Measurements from ENCODE around the gene MINDY4. TPM values are rescaled to one million over a fixed set of nuclear protein-coding genes. Genes with fewer than 3 reads are reported as not detected.
A peak's percentile ranks its signal among the peaks of the same experiment; 100 is the strongest.

Gene MINDY4
- total and polyA plus RNA-seq, 2 of the 8 experiments (the other 6 are each of a cell fraction or from before 2014, with no cell fraction given): 1.3 to 3.6 TPM

GRCh38 chr7:30915005-30915601 is 143.9 kb downstream of the MINDY4 start:
- no peak for TF ChIP-seq EZH2 (IDR thresholded peaks at IDR 0.05; ENCODE audit: low read depth, low read length, severe bottlenecking)
- TF ChIP-seq YY1 (IDR thresholded peaks at IDR 0.05; ENCODE audit: low read depth, low read length): no peak
- TF ChIP-seq SAP30 (IDR thresholded peaks at IDR 0.05; ENCODE audit: insufficient read depth, insufficient replicate concordance, low read length): no peak
- TF ChIP-seq MAFK (IDR thresholded peaks at IDR 0.05; ENCODE audit: low read depth, low read length): no peak
- no peak for TF ChIP-seq JUN (IDR thresholded peaks at IDR 0.05; ENCODE audit: low read depth, low read length)
- TF ChIP-seq SP4 (IDR thresholded peaks at IDR 0.05; ENCODE audit: low read length): no peak
- TF ChIP-seq BACH1 (IDR thresholded peaks at IDR 0.05; ENCODE audit: low read length): no peak
- Histone ChIP-seq H3K27ac (ENCODE audit: low read depth, low read length) (no peak overlapping the region), H3K9ac (replicated peaks in 1 of 4; ENCODE audit: extremely low read depth in 1 of 4, low read depth in 3 of 4, low read length in 3 of 4) (no peak overlapping the region), H3K56ac (replicated peaks; ENCODE audit: insufficient read length, low read depth, low read length) (no peak overlapping the region), H2BK5ac (ENCODE audit: low read depth, low read length) (no peak overlapping the region), H2BK20ac (ENCODE audit: low read length) (no peak overlapping the region), H3K79me2 (ENCODE audit: control insufficient read depth in 1 of 2, insufficient read depth in 2 of 2, low read length in 2 of 2) (no peaks in the 10 kb centered on the region), H3K4me2 (ENCODE audit: insufficient read depth in 1 of 2, low read depth in 2 of 2, low read length in 2 of 2) (no peak overlapping the region), H3K23me2 (ENCODE audit: low read depth, low read length) (no peaks in the 10 kb centered on the region; the same call in 1 of the 2 replicates), H3K14ac (ENCODE audit: insufficient read length) (no peak overlapping the region), H4K5ac (ENCODE audit: insufficient read length, low read depth, low read length) (no peak overlapping the region), H3K79me1 (ENCODE audit: low read depth, low read length) (no peaks in the 10 kb centered on the region), H3K18ac (ENCODE audit: extremely low read depth, low read length) (no peak overlapping the region; the same call in 1 of the 2 replicates), H3K9me3 (ENCODE audit: insufficient read depth in 2 of 2, low read depth in 1 of 2, low read length in 1 of 2) (no peaks in the 10 kb centered on the region), H4K20me1 (replicated peaks in 1 of 2; ENCODE audit: control insufficient read depth in 1 of 2, insufficient read depth in 2 of 2, low read length in 2 of 2) (peaks cover 0 to 2% of the 10 kb centered on the region in 2 experiments), H2AK5ac (ENCODE audit: low read depth, low read length) (no peak overlapping the region), H3K4me3 (ENCODE audit: extremely low read depth in 1 of 4, insufficient read depth in 2 of 4, low read depth in 3 of 4, low read length in 4 of 4) (no peak overlapping the region), H3K4me1 (replicated peaks in 1 of 4; ENCODE audit: control insufficient read depth in 3 of 4, insufficient read depth in 4 of 4, low read length in 3 of 4) (peaks cover 0 to 13% (median 4%) of the 10 kb centered on the region in 4 experiments; a peak in 4 of 7 replicates), H3K27me3 (replicated peaks in 1 of 4; ENCODE audit: control insufficient read depth in 3 of 4, extremely low read depth in 1 of 4, insufficient read depth in 3 of 4, low read length in 3 of 4) (no peaks in the 10 kb centered on the region), H3K4ac (replicated peaks; ENCODE audit: insufficient read length, low read depth, low read length) (no peak overlapping the region), H2BK12ac (ENCODE audit: low read depth, low read length) (0 out of 2 replicates have a peak overlapping the region, but pooled peaks have one; percentile 17), H2AFZ (ENCODE audit: low read length) (no peak overlapping the region), H4K91ac (replicated peaks; ENCODE audit: insufficient read length, low read length) (no peak overlapping the region), H2BK15ac (ENCODE audit: low read length) (no peak overlapping the region), H3K36me3 (ENCODE audit: control insufficient read depth in 2 of 4, insufficient read depth in 4 of 4, low read length in 3 of 4) (no peaks in the 10 kb centered on the region), H2BK120ac (replicated peaks; ENCODE audit: low read depth, low read length) (no peak overlapping the region), H4K8ac (ENCODE audit: extremely low read depth, insufficient read depth, low read length) (no peak overlapping the region), H3K23ac (ENCODE audit: insufficient read length) (no peak overlapping the region)
- FAIRE-seq: no peak
- WGBS, 2 experiments (ENCODE audit: extremely low coverage in 1 of 2, insufficient coverage in 1 of 2, insufficient read length in 1 of 2, insufficient replicate concordance in 2 of 2, low coverage in 1 of 2, low lambda C conversion rate in 2 of 2, missing lambda C conversion rate in 1 of 2): 89% methylated on average over 11 of the region's 11 CpGs; no CpG with 5 or more reads in 1 of the 2 experiments
- no peak for DNase-seq (ENCODE audit: low read depth in 1 of 2, low spot score in 2 of 2)
- ChIA-PET POLR2A (ENCODE audit: partially characterized antibody) (no interaction called here), CTCF (ENCODE audit: partially characterized antibody) (interaction anchor here (1.5 to 7.4 kb wide), 2 partner anchors 21 to 113 kb away, joined by 4 to 55 read pairs; no protein-coding TSS in a partner anchor)

Data from H1 (cell line).